Measurements from ENCODE around the gene MYO9B.

Gene MYO9B

GRCh38 chr19:17148130-17148529 lies 72.6 kb downstream of the MYO9B start:
- no peak overlapping the region for H4K12ac ChIP-seq (ENCODE audit: low read depth, low read length)
- peaks cover 8% of the 10 kb centered on the region for H3K79me1 ChIP-seq (ENCODE audit: low read length)
- no peak overlapping the region for H3K23ac ChIP-seq (ENCODE audit: low read length)
- H2AK5ac ChIP-seq (ENCODE audit: low read length), result no peak overlapping the region
- H3K9me3 ChIP-seq (ENCODE audit: insufficient read depth, low read depth, low read length), result peaks cover 2% of the 10 kb centered on the region
- H3K4ac ChIP-seq (ENCODE audit: low read depth, low read length), result no peak overlapping the region
- H2BK120ac ChIP-seq (ENCODE audit: insufficient read depth, low read length, poor library complexity), result no peak overlapping the region
- no peak overlapping the region for H2BK12ac ChIP-seq (ENCODE audit: low read length)
- no peak overlapping the region for H3K18ac ChIP-seq (ENCODE audit: low read length)
- peaks cover 2% of the 10 kb centered on the region for H3K79me2 ChIP-seq (ENCODE audit: control insufficient read depth, insufficient read depth, low read length, poor library complexity)
- no peaks in the 10 kb centered on the region for H3K27me3 ChIP-seq (ENCODE audit: insufficient read depth, low read length)
- no peak overlapping the region for H2BK5ac ChIP-seq (ENCODE audit: low read depth, low read length, poor library complexity)
- H4K8ac ChIP-seq (ENCODE audit: low read depth, low read length), result no peak overlapping the region
- H4K91ac ChIP-seq (ENCODE audit: low read depth, low read length), result no peak overlapping the region
- no peak overlapping the region for H3K27ac ChIP-seq (ENCODE audit: low read depth, low read length)
- no peak overlapping the region for H3K14ac ChIP-seq (ENCODE audit: low read length)
- H3K4me1 ChIP-seq (ENCODE audit: control insufficient read depth in 1 of 2, insufficient read depth in 2 of 2, low read length in 2 of 2), result peaks cover 6 to 10% of the 10 kb centered on the region in 2 experiments
- no peak overlapping the region for H3K9ac ChIP-seq (ENCODE audit: low read length)
- WGBS (ENCODE audit: extremely low coverage, insufficient coverage, insufficient read length), result no CpG with 5 or more reads among the region's 5 CpGs
- H3K36me3 ChIP-seq (ENCODE audit: control insufficient read depth in 1 of 2, insufficient read depth in 2 of 2, low read length in 2 of 2), result peaks cover 16 to 43% of the 10 kb centered on the region in 2 experiments
- DNase-seq, result no peak
- no peak overlapping the region for H3K4me2 ChIP-seq (ENCODE audit: low read length)
- no peak overlapping the region for H3K4me3 ChIP-seq (ENCODE audit: low read depth, low read length)
- H2AFZ ChIP-seq (ENCODE audit: insufficient read depth, low read length, poor library complexity), result no peak overlapping the region

GRCh38 chr19:17149393-17150135 lies 74.0 kb downstream of the MYO9B start:
- no peak overlapping the region for H3K14ac ChIP-seq (ENCODE audit: low read length)
- H3K79me2 ChIP-seq (ENCODE audit: control insufficient read depth, insufficient read depth, low read length, poor library complexity), result peaks cover 2% of the 10 kb centered on the region
- H2BK120ac ChIP-seq (ENCODE audit: insufficient read depth, low read length, poor library complexity), result peak overlapping the region; percentile 5
- no peaks in the 10 kb centered on the region for H3K27me3 ChIP-seq (ENCODE audit: insufficient read depth, low read length)
- H4K91ac ChIP-seq (ENCODE audit: low read depth, low read length), result peak overlapping the region; percentile 53
- H2BK12ac ChIP-seq (ENCODE audit: low read length), result peak overlapping the region; percentile 15
- peaks cover 23 to 47% of the 10 kb centered on the region in 2 experiments for H3K36me3 ChIP-seq (ENCODE audit: control insufficient read depth in 1 of 2, insufficient read depth in 2 of 2, low read length in 2 of 2)
- H3K4me2 ChIP-seq (ENCODE audit: low read length), result no peak overlapping the region
- no CpG with 5 or more reads among the region's 13 CpGs for WGBS (ENCODE audit: extremely low coverage, insufficient coverage, insufficient read length)
- no peak overlapping the region for H4K12ac ChIP-seq (ENCODE audit: low read depth, low read length)
- H2AK5ac ChIP-seq (ENCODE audit: low read length), result no peak overlapping the region
- H4K8ac ChIP-seq (ENCODE audit: low read depth, low read length), result no peak overlapping the region
- H3K23ac ChIP-seq (ENCODE audit: low read length), result no peak overlapping the region
- H3K27ac ChIP-seq (ENCODE audit: low read depth, low read length), result peak overlapping the region; percentile 3
- no peak overlapping the region for H3K9ac ChIP-seq (ENCODE audit: low read length)
- H3K4me3 ChIP-seq (ENCODE audit: low read depth, low read length), result peak overlapping the region; percentile 33
- peak in 1 of 2 donors; percentile 73 for DNase-seq
- no peak overlapping the region for H3K4ac ChIP-seq (ENCODE audit: low read depth, low read length)
- peak overlapping the region; percentile 33 for H2BK5ac ChIP-seq (ENCODE audit: low read depth, low read length, poor library complexity)
- peaks cover 2% of the 10 kb centered on the region for H3K9me3 ChIP-seq (ENCODE audit: insufficient read depth, low read depth, low read length)
- peaks cover 6 to 10% of the 10 kb centered on the region in 2 experiments for H3K4me1 ChIP-seq (ENCODE audit: control insufficient read depth in 1 of 2, insufficient read depth in 2 of 2, low read length in 2 of 2)
- no peak overlapping the region for H3K18ac ChIP-seq (ENCODE audit: low read length)
- peaks cover 8% of the 10 kb centered on the region for H3K79me1 ChIP-seq (ENCODE audit: low read length)
- no peak overlapping the region for H2AFZ ChIP-seq (ENCODE audit: insufficient read depth, low read length, poor library complexity)

- Histone ChIP-seq H3K9ac (ENCODE audit: low read length) (no peak overlapping the region), H3K79me2 (ENCODE audit: control insufficient read depth, insufficient read depth, low read length, poor library complexity) (peaks cover 3% of the 10 kb centered on the region), H3K14ac (ENCODE audit: low read length) (no peak overlapping the region), H3K4me1 (ENCODE audit: control insufficient read depth in 1 of 2, insufficient read depth in 2 of 2, low read length in 2 of 2) (peaks cover 12 to 24% of the 10 kb centered on the region in 2 experiments), H4K8ac (ENCODE audit: low read depth, low read length) (peak overlapping the region; percentile 4), H3K4me2 (ENCODE audit: low read length) (no peak overlapping the region), H3K23ac (ENCODE audit: low read length) (no peak overlapping the region), H4K91ac (ENCODE audit: low read depth, low read length) (peak overlapping the region; percentile 0), H3K79me1 (ENCODE audit: low read length) (peaks cover 14% of the 10 kb centered on the region), H2AFZ (ENCODE audit: insufficient read depth, low read length, poor library complexity) (no peak overlapping the region), H2BK120ac (ENCODE audit: insufficient read depth, low read length, poor library complexity) (no peak overlapping the region), H3K18ac (ENCODE audit: low read length) (no peak overlapping the region), H3K4ac (ENCODE audit: low read depth, low read length) (no peak overlapping the region), H3K27me3 (ENCODE audit: insufficient read depth, low read length) (no peaks in the 10 kb centered on the region), H4K12ac (ENCODE audit: low read depth, low read length) (no peak overlapping the region), H3K9me3 (ENCODE audit: insufficient read depth, low read depth, low read length) (no peaks in the 10 kb centered on the region), H3K36me3 (ENCODE audit: control insufficient read depth in 1 of 2, insufficient read depth in 2 of 2, low read length in 2 of 2) (peaks cover 44 to 61% of the 10 kb centered on the region in 2 experiments), H3K27ac (ENCODE audit: low read depth, low read length) (no peak overlapping the region), H2BK12ac (ENCODE audit: low read length) (no peak overlapping the region), H2AK5ac (ENCODE audit: low read length) (no peak overlapping the region), H3K4me3 (ENCODE audit: low read depth, low read length) (no peak overlapping the region), H2BK5ac (ENCODE audit: low read depth, low read length, poor library complexity) (no peak overlapping the region)
- WGBS (ENCODE audit: extremely low coverage, insufficient coverage, insufficient read length), result no CpG with 5 or more reads among the region's 10 CpGs
- DNase-seq, result no peak
Measured at GRCh38 chr19:17153996-17154395, 78.4 kb downstream of the MYO9B start.

- no CpG with 5 or more reads among the region's 7 CpGs for WGBS (ENCODE audit: extremely low coverage, insufficient coverage, insufficient read length)
- Histone ChIP-seq H3K18ac (ENCODE audit: low read length) (no peak overlapping the region), H4K12ac (ENCODE audit: low read depth, low read length) (no peak overlapping the region), H2BK5ac (ENCODE audit: low read depth, low read length, poor library complexity) (no peak overlapping the region), H3K23ac (ENCODE audit: low read length) (no peak overlapping the region), H3K79me1 (ENCODE audit: low read length) (peaks cover 10% of the 10 kb centered on the region), H3K4me2 (ENCODE audit: low read length) (no peak overlapping the region), H3K9me3 (ENCODE audit: insufficient read depth, low read depth, low read length) (no peaks in the 10 kb centered on the region), H3K4ac (ENCODE audit: low read depth, low read length) (no peak overlapping the region), H3K27me3 (ENCODE audit: insufficient read depth, low read length) (no peaks in the 10 kb centered on the region), H2BK120ac (ENCODE audit: insufficient read depth, low read length, poor library complexity) (no peak overlapping the region), H3K36me3 (ENCODE audit: control insufficient read depth in 1 of 2, insufficient read depth in 2 of 2, low read length in 2 of 2) (peaks cover 54 to 68% of the 10 kb centered on the region in 2 experiments), H2BK12ac (ENCODE audit: low read length) (no peak overlapping the region), H3K27ac (ENCODE audit: low read depth, low read length) (no peak overlapping the region), H2AFZ (ENCODE audit: insufficient read depth, low read length, poor library complexity) (no peak overlapping the region), H4K91ac (ENCODE audit: low read depth, low read length) (no peak overlapping the region), H3K4me3 (ENCODE audit: low read depth, low read length) (no peak overlapping the region), H4K8ac (ENCODE audit: low read depth, low read length) (no peak overlapping the region), H3K9ac (ENCODE audit: low read length) (no peak overlapping the region), H2AK5ac (ENCODE audit: low read length) (no peak overlapping the region), H3K4me1 (ENCODE audit: control insufficient read depth in 1 of 2, insufficient read depth in 2 of 2, low read length in 2 of 2) (peaks cover 6 to 18% of the 10 kb centered on the region in 2 experiments), H3K14ac (ENCODE audit: low read length) (no peak overlapping the region), H3K79me2 (ENCODE audit: control insufficient read depth, insufficient read depth, low read length, poor library complexity) (peaks cover 3% of the 10 kb centered on the region)
- peak; percentile 87 to 96 for DNase-seq
Measured at GRCh38 chr19:17155251-17155650, 79.7 kb downstream of the MYO9B start.

All from trophoblast cell (in vitro differentiated cells and primary cell).